GM19397 (cell line): ENCODE results near the gene TSTD2.

Experiments
- ATAC-seq: cut with Tn5 transposase; IDR thresholded peaks from one replicate; pipeline ENCODE4 v1.9.1; 2021; ENCODE audit warnings: mild to moderate bottlenecking, moderate library complexity; ENCODE audit not compliant: unreplicated experiment

The TSTD2 gene

DNA sequence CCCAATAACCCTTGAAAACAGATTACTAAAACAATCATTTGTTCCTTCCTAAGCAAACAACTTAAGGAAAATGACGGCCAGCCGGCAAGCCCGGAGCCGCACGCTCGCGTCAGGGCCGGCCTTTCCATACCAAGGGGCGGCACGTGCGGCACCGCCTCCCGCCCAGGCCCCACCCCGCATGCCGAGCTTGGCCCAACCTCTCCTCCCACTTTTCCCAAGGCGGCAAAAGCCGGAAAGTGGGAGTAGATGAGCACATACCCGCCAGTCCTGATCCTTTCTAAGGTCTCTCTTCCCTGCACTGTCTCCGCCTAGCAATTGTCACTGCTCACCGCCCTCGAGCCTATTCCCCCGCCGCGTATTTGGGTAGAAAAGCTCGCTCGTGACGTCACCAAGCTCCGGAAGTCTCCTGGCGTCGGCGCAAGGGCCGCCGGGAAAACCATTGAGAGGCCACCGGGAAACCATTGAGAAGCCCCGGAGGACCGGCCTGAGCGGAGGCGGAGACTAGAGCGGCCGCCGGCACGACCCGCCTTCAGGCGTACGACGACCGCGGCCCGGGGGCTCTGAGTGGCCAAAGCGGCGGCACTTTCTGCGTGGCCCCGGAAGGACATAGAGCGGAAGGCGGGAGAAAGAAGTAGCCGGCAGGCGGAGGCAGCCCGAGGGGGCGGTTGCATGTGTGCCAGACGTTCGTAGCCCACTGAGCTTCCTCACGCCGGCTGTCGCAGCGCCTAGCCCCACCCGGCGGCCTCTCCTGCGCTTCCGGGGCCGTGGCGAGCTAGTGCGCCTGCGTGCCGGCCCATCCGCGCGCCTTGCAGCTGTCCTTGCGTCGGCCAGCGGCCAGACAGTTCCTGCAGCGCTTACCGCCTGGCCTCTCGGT, at the start of gene TSTD2, which contains the start of gene NCBP1:
TSS of gene TSTD2 (minus strand) at position 384 of the 874 bp plus-strand sequence. CDS start 5,806 bp downstream, outside the sequence.
TSS of gene NCBP1 (plus strand) at position 837 of the 874 bp plus-strand sequence. CDS start 61 bp downstream, outside the sequence.
- ATAC-seq = peak; percentile 90

- ATAC-seq = no peak
Observed at GRCh38 chr9:97682242-97682641, 49.1 kb upstream of the TSTD2 start.

DNA sequence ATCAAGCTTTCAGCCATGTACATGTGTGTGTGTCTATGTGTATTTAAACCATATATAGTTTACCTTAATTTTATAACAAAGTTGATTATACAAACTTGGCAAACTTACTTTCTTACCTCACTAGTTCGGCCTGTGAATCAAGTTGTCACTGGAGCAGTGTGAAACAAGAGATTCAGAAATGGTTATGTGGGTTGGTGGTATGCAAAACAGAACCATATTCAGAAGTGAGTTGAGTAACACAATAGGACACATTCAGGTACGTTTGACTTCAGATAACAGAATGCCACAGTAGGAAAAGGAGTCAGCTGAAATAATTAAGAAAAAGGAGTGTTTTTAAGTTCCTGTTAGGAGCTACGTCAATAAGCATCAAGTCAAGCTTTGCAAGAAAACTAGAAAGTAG, 42.5 kb upstream of the TSTD2 start:
- no peak for ATAC-seq

- no peak for ATAC-seq
Observed at GRCh38 chr9:97673922-97674321, 40.8 kb upstream of the TSTD2 start.

GRCh38 chr9:97672403-97672802, 39.2 kb upstream of the TSTD2 start:
- ATAC-seq = no peak

GRCh38 chr9:97670586-97670985, 37.4 kb upstream of the TSTD2 start:
- ATAC-seq = no peak

DNA sequence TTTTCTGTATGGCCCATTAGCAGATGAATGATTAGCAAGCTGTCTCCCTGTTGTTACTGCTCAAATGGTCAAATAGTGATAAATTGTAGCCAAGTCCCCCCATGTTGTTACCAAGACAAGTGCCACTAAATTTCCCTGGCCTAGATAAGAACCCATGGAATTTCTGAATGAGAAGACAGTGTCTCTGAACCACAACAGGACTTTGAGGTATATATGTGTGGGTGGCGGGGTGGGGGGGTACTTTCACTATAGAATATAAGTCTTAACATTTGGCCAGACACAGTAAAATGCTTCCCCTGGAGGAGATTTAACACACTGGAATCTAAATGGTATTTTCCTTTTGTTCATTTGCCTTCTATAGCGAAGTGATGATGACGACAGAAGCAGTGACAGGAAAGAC, 35.3 kb upstream of the TSTD2 start:
- no peak for ATAC-seq

DNA sequence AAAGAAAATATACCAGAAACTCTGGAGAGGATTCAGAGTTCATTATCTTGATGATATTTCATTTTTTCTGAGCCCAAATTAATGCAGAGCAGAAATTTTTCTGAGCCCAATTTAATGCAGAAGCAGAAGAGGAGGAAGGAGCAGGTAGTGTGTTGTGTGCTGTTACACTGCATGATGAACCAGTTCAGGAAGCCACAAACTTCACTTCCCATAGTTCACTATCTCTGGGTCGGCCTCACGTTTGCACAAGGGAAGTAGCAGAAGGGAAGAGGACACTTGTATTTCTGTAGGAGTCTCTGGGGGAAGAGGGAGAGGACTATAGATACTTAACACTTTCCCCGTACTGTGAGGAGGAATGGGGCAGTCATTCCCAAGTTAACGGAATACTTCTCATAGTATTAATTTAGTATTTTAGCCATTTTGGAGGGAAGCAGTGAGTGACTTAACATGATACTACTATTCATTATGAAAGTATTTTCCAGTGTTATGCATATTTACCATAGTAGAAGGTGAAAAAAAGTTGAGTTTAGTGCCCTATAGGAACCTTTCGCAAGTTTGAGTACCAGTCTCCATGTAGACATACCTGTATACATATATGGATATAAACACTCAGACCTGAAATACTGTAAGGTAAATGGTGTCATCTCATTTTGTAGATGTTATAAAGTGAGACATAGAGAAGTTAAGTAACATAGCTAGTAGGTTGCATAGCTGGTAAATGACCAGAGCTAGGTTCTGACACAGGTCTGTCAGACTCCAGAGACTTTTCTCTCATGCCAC, 33.9 kb upstream of the TSTD2 start:
- ATAC-seq = no peak

DNA sequence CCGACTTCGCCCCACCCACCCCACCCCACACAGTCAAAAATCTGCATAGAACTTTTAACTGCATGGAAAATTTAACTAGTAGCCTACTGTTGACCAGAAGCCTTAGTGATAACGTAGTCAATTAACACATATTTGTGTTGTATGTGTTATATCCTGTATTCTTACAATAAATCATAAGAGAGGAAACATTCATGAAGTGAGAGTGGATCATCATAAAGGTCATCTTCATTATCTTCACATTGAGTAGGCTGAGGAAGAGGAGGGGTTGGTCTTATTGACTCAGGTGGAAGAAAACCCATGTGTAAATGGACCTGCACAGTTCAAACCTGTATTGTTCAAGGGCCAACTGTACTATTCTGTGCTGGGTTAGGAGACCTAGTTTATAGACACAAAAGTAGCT, 32.6 kb upstream of the TSTD2 start:
- ATAC-seq = no peak

- no peak for ATAC-seq
Observed at GRCh38 chr9:97660847-97661246, 27.7 kb upstream of the TSTD2 start.

DNA sequence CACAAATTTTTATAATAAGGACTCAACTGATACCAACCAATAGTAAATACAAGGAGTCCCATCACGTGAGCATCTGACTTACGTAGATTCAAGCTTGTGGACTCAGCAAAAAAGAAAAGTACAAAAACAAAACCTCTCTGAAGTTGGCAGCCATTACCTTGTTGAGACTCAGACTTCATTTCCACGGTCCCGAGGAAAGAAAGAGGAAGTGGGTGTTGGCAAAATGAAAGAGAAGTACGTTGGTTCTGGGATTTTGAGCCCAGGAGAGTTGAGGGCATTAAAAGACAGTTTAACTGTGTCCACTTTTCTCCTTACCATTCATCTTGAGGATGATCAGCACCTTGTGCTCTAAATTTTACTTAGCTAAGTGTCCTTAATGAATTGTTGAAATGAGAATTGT, 27.2 kb upstream of the TSTD2 start:
- no peak for ATAC-seq

DNA sequence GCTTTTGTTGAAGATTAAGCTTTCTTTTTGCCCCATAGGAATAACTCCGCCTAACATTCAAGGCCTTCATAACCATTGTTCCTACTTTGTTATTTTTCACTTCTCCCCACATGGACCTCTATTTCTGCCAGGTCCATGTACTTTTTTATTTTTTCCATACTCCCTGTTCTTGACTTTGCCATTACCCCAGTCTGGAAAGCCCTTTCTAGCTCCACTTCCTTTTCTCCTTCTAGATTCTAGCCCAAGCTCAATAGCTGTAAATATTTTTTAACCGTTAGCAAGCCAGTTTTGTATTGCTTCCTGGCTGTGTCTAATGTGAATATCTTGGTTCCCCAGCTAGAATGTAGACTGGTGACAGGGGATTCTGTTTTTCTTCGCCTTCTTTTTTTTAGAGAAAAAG, 26.6 kb upstream of the TSTD2 start:
- no peak for ATAC-seq

DNA sequence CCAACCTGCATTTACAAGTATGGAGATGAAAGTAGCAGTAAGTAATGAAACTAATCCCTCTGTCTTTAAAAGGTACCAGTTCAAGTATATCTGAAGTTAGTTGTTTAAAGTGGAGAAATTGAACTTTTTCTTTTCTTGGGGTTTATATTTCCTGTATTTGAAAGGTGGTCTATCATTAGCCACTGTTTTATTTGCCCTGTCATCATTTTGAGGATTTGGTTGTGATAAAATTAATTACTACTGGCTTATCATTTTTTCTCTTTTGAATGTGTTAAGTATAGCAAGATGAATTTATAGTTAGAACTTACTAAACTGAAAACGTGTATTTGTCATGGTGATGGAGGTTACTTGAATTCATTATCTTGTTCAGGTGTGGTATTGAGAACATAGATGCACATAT, 25.5 kb upstream of the TSTD2 start:
- ATAC-seq = no peak

GRCh38 chr9:97651646-97652045, 18.5 kb upstream of the TSTD2 start:
- ATAC-seq = no peak

GRCh38 chr9:97647996-97648395, 14.8 kb upstream of the TSTD2 start:
- ATAC-seq = no peak

DNA sequence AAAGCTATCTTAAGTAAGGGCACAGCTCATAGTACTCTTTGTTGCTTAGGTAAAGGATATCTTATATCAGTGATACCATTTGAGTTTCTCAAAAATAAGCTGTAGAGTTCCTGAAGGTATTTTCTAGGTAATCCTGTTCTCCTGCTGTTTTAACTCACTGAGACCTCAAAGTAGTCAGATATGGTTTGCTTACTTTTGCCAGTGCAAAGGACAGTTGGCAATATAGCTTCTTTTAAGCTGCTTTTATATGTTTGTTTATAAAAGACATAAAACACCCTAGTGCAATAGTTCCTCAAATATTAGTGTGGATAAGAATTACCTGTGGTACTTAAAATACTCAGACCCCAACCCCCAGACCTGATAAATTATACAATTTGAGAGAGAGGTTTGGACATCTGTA, 12.6 kb upstream of the TSTD2 start:
- no peak for ATAC-seq

GRCh38 chr9:97640325-97640724, 7.2 kb upstream of the TSTD2 start:
- no peak for ATAC-seq

- ATAC-seq = no peak
Observed at GRCh38 chr9:97638666-97639065, 5.5 kb upstream of the TSTD2 start.

GRCh38 chr9:97636903-97637302, 3.7 kb upstream of the TSTD2 start:
- no peak for ATAC-seq

- no peak for ATAC-seq
Observed at GRCh38 chr9:97635026-97635425, 1.9 kb upstream of the TSTD2 start.

- ATAC-seq = no peak
Observed at GRCh38 chr9:97633859-97634490, 807 bp upstream of the TSTD2 start.
